ENCODE measurements around the gene PIK3R2. TPM values are rescaled to one million over a fixed set of nuclear protein-coding genes. Genes with fewer than 3 reads are reported as not detected.

The PIK3R2 gene
- total and polyA plus RNA-seq, 2 of the 13 experiments (the other 11 are each of a cell fraction or from before 2014, with no cell fraction given) = 18.6 to 25.3 TPM

- peak; percentile 37; the same call in 1 of the 2 replicates for TF ChIP-seq AHDC1 (CRISPR knock-in tag; IDR thresholded peaks at IDR 0.05; ENCODE audit: borderline replicate concordance)
- no peak for TF ChIP-seq KAT8 (CRISPR knock-in tag; IDR thresholded peaks at IDR 0.05)
- TF ChIP-seq, protein P1, sequence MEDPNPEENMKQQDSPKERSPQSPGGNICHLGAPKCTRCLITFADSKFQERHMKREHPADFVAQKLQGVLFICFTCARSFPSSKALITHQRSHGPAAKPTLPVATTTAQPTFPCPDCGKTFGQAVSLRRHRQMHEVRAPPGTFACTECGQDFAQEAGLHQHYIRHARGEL (CRISPR knock-in tag; IDR thresholded peaks at IDR 0.05) = no peak
- no peak for TF ChIP-seq ZNF430 (CRISPR knock-in tag; IDR thresholded peaks at IDR 0.05)
- no peak for TF ChIP-seq ZNF562 (CRISPR knock-in tag; IDR thresholded peaks at IDR 0.05; ENCODE audit: borderline replicate concordance)
- TF ChIP-seq, protein P2, sequence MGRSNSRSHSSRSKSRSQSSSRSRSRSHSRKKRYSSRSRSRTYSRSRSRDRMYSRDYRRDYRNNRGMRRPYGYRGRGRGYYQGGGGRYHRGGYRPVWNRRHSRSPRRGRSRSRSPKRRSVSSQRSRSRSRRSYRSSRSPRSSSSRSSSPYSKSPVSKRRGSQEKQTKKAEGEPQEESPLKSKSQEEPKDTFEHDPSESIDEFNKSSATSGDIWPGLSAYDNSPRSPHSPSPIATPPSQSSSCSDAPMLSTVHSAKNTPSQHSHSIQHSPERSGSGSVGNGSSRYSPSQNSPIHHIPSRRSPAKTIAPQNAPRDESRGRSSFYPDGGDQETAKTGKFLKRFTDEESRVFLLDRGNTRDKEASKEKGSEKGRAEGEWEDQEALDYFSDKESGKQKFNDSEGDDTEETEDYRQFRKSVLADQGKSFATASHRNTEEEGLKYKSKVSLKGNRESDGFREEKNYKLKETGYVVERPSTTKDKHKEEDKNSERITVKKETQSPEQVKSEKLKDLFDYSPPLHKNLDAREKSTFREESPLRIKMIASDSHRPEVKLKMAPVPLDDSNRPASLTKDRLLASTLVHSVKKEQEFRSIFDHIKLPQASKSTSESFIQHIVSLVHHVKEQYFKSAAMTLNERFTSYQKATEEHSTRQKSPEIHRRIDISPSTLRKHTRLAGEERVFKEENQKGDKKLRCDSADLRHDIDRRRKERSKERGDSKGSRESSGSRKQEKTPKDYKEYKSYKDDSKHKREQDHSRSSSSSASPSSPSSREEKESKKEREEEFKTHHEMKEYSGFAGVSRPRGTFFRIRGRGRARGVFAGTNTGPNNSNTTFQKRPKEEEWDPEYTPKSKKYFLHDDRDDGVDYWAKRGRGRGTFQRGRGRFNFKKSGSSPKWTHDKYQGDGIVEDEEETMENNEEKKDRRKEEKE (IDR thresholded peaks at IDR 0.05) = no peak
- 0 out of 2 replicates have a peak, but pooled peaks have one; percentile 41 for TF ChIP-seq ZNF777 (CRISPR knock-in tag; IDR thresholded peaks at IDR 0.05)
- no peak for TF ChIP-seq ZNF839 (CRISPR knock-in tag; IDR thresholded peaks at IDR 0.05; ENCODE audit: borderline replicate concordance)
- TF ChIP-seq RAD51 (IDR thresholded peaks at IDR 0.05; ENCODE audit: borderline replicate concordance) = no peak
- no peak for TF ChIP-seq ZBTB8A (CRISPR knock-in tag; IDR thresholded peaks at IDR 0.05; ENCODE audit: borderline replicate concordance, low read depth)
- no peak for TF ChIP-seq TOE1 (CRISPR knock-in tag; IDR thresholded peaks at IDR 0.05)
- no peak for TF ChIP-seq NFIB (CRISPR knock-in tag; IDR thresholded peaks at IDR 0.05; ENCODE audit: borderline replicate concordance)
- TF ChIP-seq, protein P3, sequence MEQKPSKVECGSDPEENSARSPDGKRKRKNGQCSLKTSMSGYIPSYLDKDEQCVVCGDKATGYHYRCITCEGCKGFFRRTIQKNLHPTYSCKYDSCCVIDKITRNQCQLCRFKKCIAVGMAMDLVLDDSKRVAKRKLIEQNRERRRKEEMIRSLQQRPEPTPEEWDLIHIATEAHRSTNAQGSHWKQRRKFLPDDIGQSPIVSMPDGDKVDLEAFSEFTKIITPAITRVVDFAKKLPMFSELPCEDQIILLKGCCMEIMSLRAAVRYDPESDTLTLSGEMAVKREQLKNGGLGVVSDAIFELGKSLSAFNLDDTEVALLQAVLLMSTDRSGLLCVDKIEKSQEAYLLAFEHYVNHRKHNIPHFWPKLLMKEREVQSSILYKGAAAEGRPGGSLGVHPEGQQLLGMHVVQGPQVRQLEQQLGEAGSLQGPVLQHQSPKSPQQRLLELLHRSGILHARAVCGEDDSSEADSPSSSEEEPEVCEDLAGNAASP (CRISPR knock-in tag; IDR thresholded peaks at IDR 0.05; ENCODE audit: borderline replicate concordance) = no peak
- TF ChIP-seq ZNF816 (CRISPR knock-in tag; IDR thresholded peaks at IDR 0.05; ENCODE audit: borderline replicate concordance) = no peak
- peak; percentile 28; the same call in 1 of the 2 replicates for TF ChIP-seq SALL1 (CRISPR knock-in tag; IDR thresholded peaks at IDR 0.05)
- no peak for TF ChIP-seq THAP11 (CRISPR knock-in tag; IDR thresholded peaks at IDR 0.05)
- no peak for TF ChIP-seq RORA (CRISPR knock-in tag; IDR thresholded peaks at IDR 0.05)
- no peak for TF ChIP-seq ESRRA (CRISPR knock-in tag; IDR thresholded peaks at IDR 0.05; ENCODE audit: low read depth)
- no peak for TF ChIP-seq NKX3-1 (CRISPR knock-in tag; IDR thresholded peaks at IDR 0.05)
- no peak for TF ChIP-seq ZNF101 (CRISPR knock-in tag; IDR thresholded peaks at IDR 0.05; ENCODE audit: borderline replicate concordance, low read depth)
- TF ChIP-seq GZF1 (CRISPR knock-in tag; IDR thresholded peaks at IDR 0.05) = no peak
Measured at GRCh38 chr19:18203863-18204393, 51.0 kb downstream of the PIK3R2 start, which contains the start of gene RAB3A (continued).
